PC-9 (cell line): ENCODE data around the gene LAMTOR3. TPM values are rescaled to one million over a fixed set of nuclear protein-coding genes. Genes with fewer than 3 reads are reported as not detected.

Source experiments
- BruUV-seq: library from RNA; stranded (reverse); fragments of 400-500 nt; replicated peaks from 2 replicates; lab custom pipeline; 2021; lab: Mats Ljungman, UMichigan
- CTCF ChIA-PET: fragments of 300-600 bp; sonication (Branson Sonifier 250); formaldehyde crosslinking; loops from one replicate; lab custom pipeline; 2022; ENCODE audit warnings: antibody characterized with exemption; lab: Charles Lee
- POLR2A ChIA-PET: fragments of 300-600 bp; sonication (Branson Sonifier 250); formaldehyde crosslinking; loops from one replicate; lab custom pipeline; 2022; ENCODE audit warnings: antibody characterized with exemption; ENCODE audit not compliant: unreplicated experiment; lab: Charles Lee
- DNase-seq, 2 experiments: peaks; one replicate each; pipeline versions ENCODE4 v3.0.0 to v3.0.0-alpha.2; 2015 to 2022; ENCODE audit warnings: mixed read lengths in 1 of 2
- H2AFZ ChIP-seq: fragments of 200-600 bp; sonication (generic); 2 replicates; pipeline ENCODE4 v1.8.1; 2017; ENCODE audit warnings: antibody characterized with exemption
- H3F3A ChIP-seq: fragments of 200-600 bp; sonication (generic); 2 replicates; pipeline ENCODE4 v1.8.1; 2017; ENCODE audit warnings: antibody characterized with exemption, mild to moderate bottlenecking, low read depth; ENCODE audit not compliant: insufficient read depth
- H3K27ac ChIP-seq: fragments of 200-600 bp; sonication (generic); 2 replicates; pipeline ENCODE4 v1.6.1; 2016; ENCODE audit warnings: mixed run types
- H3K27me3 ChIP-seq: fragments of 200-600 bp; sonication (generic); 2 replicates; pipeline ENCODE4 v1.6.1; 2016; ENCODE audit warnings: low read depth, mixed run types; ENCODE audit not compliant: insufficient read depth
- H3K36me3 ChIP-seq: fragments of 200-600 bp; sonication (generic); 2 replicates; pipeline ENCODE4 v1.6.1; 2016; ENCODE audit warnings: low read depth, mixed run types
- H3K4me1 ChIP-seq: fragments of 200-600 bp; sonication (generic); replicated peaks from 2 replicates; pipeline ENCODE4 v1.6.1; 2016; ENCODE audit warnings: mixed run types; ENCODE audit not compliant: insufficient read depth
- H3K4me2 ChIP-seq: fragments of 200-600 bp; sonication (generic); 2 replicates; pipeline ENCODE4 v1.6.1; 2017; ENCODE audit warnings: mixed run types
- H3K4me3 ChIP-seq: fragments of 200-600 bp; sonication (generic); 2 replicates; pipeline ENCODE4 v1.6.1; 2016; ENCODE audit warnings: mixed run types
- H3K79me2 ChIP-seq: fragments of 200-600 bp; sonication (generic); 2 replicates; pipeline ENCODE4 v1.6.1; 2017; ENCODE audit warnings: low read depth, mixed run types
- H3K9me2 ChIP-seq: fragments of 200-600 bp; sonication (generic); 2 replicates; pipeline ENCODE4 v1.8.1; 2017; ENCODE audit warnings: mild to moderate bottlenecking; ENCODE audit not compliant: insufficient read depth
- H3K9me3 ChIP-seq: fragments of 200-600 bp; sonication (generic); 2 replicates; pipeline ENCODE4 v1.8.1; 2016; ENCODE audit warnings: low read depth; ENCODE audit not compliant: insufficient read depth
- H4K20me1 ChIP-seq: fragments of 200-600 bp; sonication (generic); 2 replicates; pipeline ENCODE4 v1.8.1; 2017; ENCODE audit not compliant: insufficient read depth
- EZH2 ChIP-seq: fragments of 200-600 bp; sonication (generic); IDR thresholded peaks from 2 replicates; pipeline ENCODE4 v1.8.0; 2017; ENCODE audit warnings: antibody characterized with exemption, low read depth
- intact Hi-C: fragments of 100-400 bp; cut with micrococcal nuclease; formaldehyde crosslinking; loops from one replicate; pipeline ENCODE4 v1.10.0; 2022; ENCODE audit not compliant: unreplicated experiment
- total RNA-seq: library from RNA; stranded (reverse); gene quantifications from 2 replicates; pipeline ENCODE4 v1.2.3, GENCODE V29; 2021
- TF ChIP-seq, protein P1 (sequence below): fragments of 200-600 bp; sonication (generic); conservative IDR thresholded peaks from 2 replicates; pipeline ENCODE4 v1.6.1; 2017; ENCODE audit warnings: mixed run types, antibody characterized with exemption, mild to moderate bottlenecking, moderate library complexity

LAMTOR3 gene
- total RNA-seq, 1 experiment from 2014 or later = 17.4 TPM

DNA sequence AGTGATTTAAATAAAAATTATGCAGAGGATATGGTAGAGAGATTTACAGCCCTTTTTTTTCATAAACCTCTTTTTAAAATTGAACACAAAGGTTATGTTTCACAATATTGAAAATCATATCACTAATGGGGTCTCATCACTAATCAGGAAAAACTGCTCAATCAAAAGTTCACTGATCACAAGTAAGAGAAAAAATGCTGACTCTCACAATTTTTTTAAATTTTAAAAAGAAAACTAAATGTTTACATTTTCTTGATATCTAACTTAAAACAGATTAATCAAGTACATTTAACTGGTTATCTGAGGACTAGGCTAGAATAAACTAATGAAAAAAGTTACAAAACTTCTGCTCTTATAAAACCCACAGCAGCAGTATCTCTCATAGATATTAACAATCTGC, 8.5 kb downstream of the LAMTOR3 start:
- H3K27me3 ChIP-seq = no peaks in the 10 kb centered on the region
- intact Hi-C loops = loop anchor here (1.0 to 5.0 kb wide), 4 partner anchors 75 to 422 kb away; no protein-coding TSS in a partner anchor
- no peak overlapping the region for H2AFZ ChIP-seq
- H3K36me3 ChIP-seq = peaks cover 26% of the 10 kb centered on the region; the same call in 1 of the 2 replicates
- no peak overlapping the region for H3K4me2 ChIP-seq
- peaks cover 5% of the 10 kb centered on the region for H4K20me1 ChIP-seq
- ChIA-PET POLR2A (no interaction called here), CTCF (no interaction called here)
- TF ChIP-seq, protein P1, sequence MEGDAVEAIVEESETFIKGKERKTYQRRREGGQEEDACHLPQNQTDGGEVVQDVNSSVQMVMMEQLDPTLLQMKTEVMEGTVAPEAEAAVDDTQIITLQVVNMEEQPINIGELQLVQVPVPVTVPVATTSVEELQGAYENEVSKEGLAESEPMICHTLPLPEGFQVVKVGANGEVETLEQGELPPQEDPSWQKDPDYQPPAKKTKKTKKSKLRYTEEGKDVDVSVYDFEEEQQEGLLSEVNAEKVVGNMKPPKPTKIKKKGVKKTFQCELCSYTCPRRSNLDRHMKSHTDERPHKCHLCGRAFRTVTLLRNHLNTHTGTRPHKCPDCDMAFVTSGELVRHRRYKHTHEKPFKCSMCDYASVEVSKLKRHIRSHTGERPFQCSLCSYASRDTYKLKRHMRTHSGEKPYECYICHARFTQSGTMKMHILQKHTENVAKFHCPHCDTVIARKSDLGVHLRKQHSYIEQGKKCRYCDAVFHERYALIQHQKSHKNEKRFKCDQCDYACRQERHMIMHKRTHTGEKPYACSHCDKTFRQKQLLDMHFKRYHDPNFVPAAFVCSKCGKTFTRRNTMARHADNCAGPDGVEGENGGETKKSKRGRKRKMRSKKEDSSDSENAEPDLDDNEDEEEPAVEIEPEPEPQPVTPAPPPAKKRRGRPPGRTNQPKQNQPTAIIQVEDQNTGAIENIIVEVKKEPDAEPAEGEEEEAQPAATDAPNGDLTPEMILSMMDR = no peak
- no peak for TF ChIP-seq EZH2
- no peak overlapping the region for H3K27ac ChIP-seq
- H3F3A ChIP-seq = no peaks in the 10 kb centered on the region; the same call in 1 of the 2 replicates
- no TSS peak for BruUV-seq
- H3K4me1 ChIP-seq = no peaks in the 10 kb centered on the region
- no peaks in the 10 kb centered on the region for H3K9me2 ChIP-seq
- no peak overlapping the region for H3K4me3 ChIP-seq
- no peaks in the 10 kb centered on the region for H3K9me3 ChIP-seq
- peaks cover 4% of the 10 kb centered on the region; the same call in 1 of the 2 replicates for H3K79me2 ChIP-seq
- DNase-seq = no peak

DNA sequence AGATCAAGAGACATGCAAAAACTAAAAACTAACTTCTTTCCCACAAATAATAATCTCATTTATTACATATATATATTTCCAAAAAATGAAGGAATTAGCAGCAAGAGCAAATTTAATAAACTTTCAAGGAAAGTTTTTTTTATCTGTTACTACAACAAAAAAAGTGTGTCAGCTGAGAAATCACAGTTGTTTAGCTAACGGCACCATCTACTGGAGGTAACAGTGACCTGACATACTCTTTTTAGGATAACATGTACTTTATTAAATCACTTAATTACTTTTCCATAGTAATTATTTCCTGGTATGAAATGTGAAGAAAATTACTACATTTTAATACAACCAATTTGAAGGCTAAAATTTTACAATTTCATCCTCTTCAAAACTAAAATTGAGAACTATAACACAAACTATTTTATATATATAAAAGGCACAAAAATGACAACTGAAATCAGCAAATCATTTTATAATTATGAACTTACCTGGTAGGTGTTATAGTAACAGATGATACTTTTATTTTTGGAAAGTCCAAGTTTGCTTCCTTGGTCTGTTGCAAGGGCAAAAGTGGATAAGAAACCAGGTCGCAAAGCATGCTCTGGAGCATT, 9.1 kb downstream of the LAMTOR3 start:
- POLR2A ChIA-PET = no interaction called here
- Histone ChIP-seq H3F3A (no peaks in the 10 kb centered on the region; the same call in 1 of the 2 replicates), H3K4me3 (no peak overlapping the region), H3K4me2 (no peak overlapping the region), H4K20me1 (peaks cover 5% of the 10 kb centered on the region; the same call in 1 of the 2 replicates), H2AFZ (no peak overlapping the region), H3K79me2 (peaks cover 4% of the 10 kb centered on the region; the same call in 1 of the 2 replicates), H3K4me1 (no peaks in the 10 kb centered on the region), H3K36me3 (peaks cover 26% of the 10 kb centered on the region; the same call in 1 of the 2 replicates), H3K27me3 (no peaks in the 10 kb centered on the region), H3K9me3 (no peaks in the 10 kb centered on the region), H3K27ac (no peak overlapping the region), H3K9me2 (no peaks in the 10 kb centered on the region)
- no peak for DNase-seq
- CTCF ChIA-PET = no interaction called here
- intact Hi-C loops = loop anchor here (1.0 to 5.0 kb wide), 4 partner anchors 74 to 422 kb away; no protein-coding TSS in a partner anchor
- TF ChIP-seq, protein P1 = peak; percentile 73
- TF ChIP-seq EZH2 = no peak
- BruUV-seq = no TSS peak

DNA sequence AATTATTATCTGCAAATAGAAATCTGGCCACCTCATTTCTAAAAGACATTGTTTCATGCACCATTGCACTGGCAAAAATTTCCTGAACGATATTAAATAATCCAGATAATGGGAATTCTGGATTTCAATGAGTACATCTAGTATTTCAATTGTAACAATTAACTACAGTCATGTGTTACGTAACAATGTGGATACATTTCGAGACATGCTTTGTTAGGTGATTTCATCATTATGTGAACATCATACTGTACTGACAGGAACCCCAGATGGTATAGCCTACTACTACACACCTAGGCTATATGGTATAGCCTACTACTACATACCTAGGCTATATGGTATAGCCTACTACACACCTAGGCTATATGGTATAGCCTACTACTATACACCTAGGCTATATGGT, 14.8 kb downstream of the LAMTOR3 start:
- Histone ChIP-seq H3K36me3 (peaks cover 23% of the 10 kb centered on the region; the same call in 1 of the 2 replicates), H3K9me2 (no peaks in the 10 kb centered on the region), H3K27me3 (no peaks in the 10 kb centered on the region), H3K4me3 (no peak overlapping the region), H3F3A (peaks cover 7% of the 10 kb centered on the region), H3K4me2 (no peak overlapping the region), H3K27ac (no peak overlapping the region), H3K4me1 (peaks cover 6% of the 10 kb centered on the region; the same call in 1 of the 2 replicates), H3K79me2 (no peaks in the 10 kb centered on the region), H4K20me1 (no peaks in the 10 kb centered on the region), H3K9me3 (no peaks in the 10 kb centered on the region), H2AFZ (no peak overlapping the region)
- BruUV-seq = no TSS peak
- CTCF ChIA-PET = no interaction called here
- intact Hi-C loops = no loop called here
- no peak for TF ChIP-seq EZH2
- TF ChIP-seq, protein P1 = no peak
- POLR2A ChIA-PET = no interaction called here
- DNase-seq = no peak
